Mesendoderm (in vitro differentiated cells): Measurements from ENCODE around the gene TAF12.
"Not testable (repeated sequence)": the region's sequence is repeated elsewhere in the genome, so short reads cannot be mapped to it uniquely, and the experiment has no call there.

ENCODE experiments used
- DNase-seq: peaks from one replicate; pipeline ENCODE4 v3.0.0; 2013
- H2AK5ac ChIP-seq: 2 replicates; pipeline ENCODE4 v1.6.1; 2013; ENCODE audit warnings: low read length, inconsistent platforms
- H2BK120ac ChIP-seq: 2 replicates; pipeline ENCODE4 v1.6.1; 2013; ENCODE audit warnings: low read depth, mild to moderate bottlenecking, low read length, moderate library complexity, mixed read lengths
- H2BK15ac ChIP-seq: replicated peaks from 2 replicates; pipeline ENCODE4 v1.6.1; 2013; ENCODE audit warnings: low read depth, mild to moderate bottlenecking, moderate library complexity
- H2BK5ac ChIP-seq: 2 replicates; pipeline ENCODE4 v1.6.1; 2013; ENCODE audit warnings: low read length, inconsistent platforms
- H3K18ac ChIP-seq: 2 replicates; pipeline ENCODE4 v1.6.1; 2013; ENCODE audit warnings: mild to moderate bottlenecking, low read length, mixed read lengths
- H3K23ac ChIP-seq: one replicate; pipeline ENCODE4 v1.6.1; 2013; ENCODE audit warnings: low read length
- H3K27ac ChIP-seq: 2 replicates; pipeline ENCODE4 v1.5.1; 2013; ENCODE audit warnings: low read depth, mild to moderate bottlenecking, inconsistent platforms, low read length, moderate library complexity
- H3K27me3 ChIP-seq: 2 replicates; pipeline ENCODE4 v1.6.1; 2013; ENCODE audit warnings: low read length, control low read depth, mild to moderate bottlenecking, inconsistent platforms; ENCODE audit not compliant: insufficient read depth, poor library complexity
- H3K36me3 ChIP-seq: 2 replicates; pipeline ENCODE4 v1.6.1; 2013; ENCODE audit warnings: low read length, inconsistent platforms; ENCODE audit not compliant: control insufficient read depth, insufficient read depth
- H3K4ac ChIP-seq: one replicate; pipeline ENCODE4 v1.6.1; 2013; ENCODE audit warnings: low read depth, mild to moderate bottlenecking, low read length, moderate library complexity
- H3K4me1 ChIP-seq: 2 replicates; pipeline ENCODE4 v1.6.1; 2013; ENCODE audit warnings: low read depth, low read length, inconsistent platforms; ENCODE audit not compliant: control insufficient read depth
- H3K4me2 ChIP-seq: 2 replicates; pipeline ENCODE4 v1.6.1; 2013; ENCODE audit warnings: low read length
- H3K4me3 ChIP-seq: 2 replicates; pipeline ENCODE4 v1.5.1; 2013; ENCODE audit warnings: mild to moderate bottlenecking, low read length
- H3K56ac ChIP-seq: one replicate; pipeline ENCODE4 v1.6.1; 2013; ENCODE audit warnings: low read length
- H3K79me1 ChIP-seq: 2 replicates; pipeline ENCODE4 v1.6.1; 2013; ENCODE audit warnings: low read length, inconsistent platforms
- H3K79me2 ChIP-seq: 2 replicates; pipeline ENCODE4 v1.6.1; 2013; ENCODE audit warnings: mild to moderate bottlenecking, low read length; ENCODE audit not compliant: control insufficient read depth, insufficient read depth
- H3K9ac ChIP-seq: 2 replicates; pipeline ENCODE4 v1.6.1; 2013; ENCODE audit warnings: low read length, inconsistent platforms
- H4K5ac ChIP-seq: one replicate; pipeline ENCODE4 v1.6.1; 2013; ENCODE audit warnings: low read length
- H4K8ac ChIP-seq: one replicate; pipeline ENCODE4 v1.6.1; 2013; ENCODE audit warnings: low read depth, mild to moderate bottlenecking, control low read depth, low read length, moderate library complexity
- WGBS: extraction: QIAGEN DNeasy Blood & Tissue Kit; methylation state at CpG from one replicate; pipeline ENCODE4 v1.1.7; 2013; ENCODE audit warnings: low lambda C conversion rate, missing lambda C conversion rate; ENCODE audit not compliant: insufficient coverage; ENCODE audit errors: extremely low coverage; 5-methylcytosine and 5-hydroxymethylcytosine counted together

The TAF12 gene

DNA sequence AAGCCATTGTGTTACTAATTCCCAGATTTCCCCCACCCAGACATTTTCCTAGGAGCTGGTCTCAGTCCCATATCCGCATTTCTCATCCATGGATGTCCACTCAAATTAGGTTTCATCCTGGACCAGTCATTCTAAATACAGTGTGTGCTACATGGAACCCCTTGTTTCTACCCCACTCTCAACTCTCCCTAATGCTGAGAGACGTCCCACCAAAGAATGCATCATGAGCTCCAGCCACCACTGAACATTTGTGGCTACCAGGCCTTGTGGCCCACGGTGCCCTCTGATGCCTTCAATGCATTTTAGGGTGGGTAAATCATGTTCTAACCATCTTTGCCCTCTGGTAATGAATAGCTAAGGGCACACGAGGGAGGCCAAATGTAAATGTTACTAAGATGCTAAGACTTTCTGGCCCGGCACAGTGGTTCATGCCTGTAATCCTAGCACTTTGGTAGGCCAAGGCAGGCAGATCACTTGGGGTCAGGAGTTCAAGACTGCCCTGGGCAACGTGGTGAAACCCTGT, 64.1 kb downstream of the TAF12 start:
- Histone ChIP-seq H4K8ac (no peak overlapping the region), H3K79me2 (peaks cover 24% of the 10 kb centered on the region), H3K4ac (no peak overlapping the region), H3K23ac (no peak overlapping the region), H3K4me1 (no peaks in the 10 kb centered on the region), H3K27ac (no peak overlapping the region), H2AK5ac (no peak overlapping the region), H2BK120ac (no peak overlapping the region), H3K4me3 (no peak overlapping the region), H3K79me1 (peaks cover 4% of the 10 kb centered on the region), H3K56ac (no peak overlapping the region), H3K27me3 (no peaks in the 10 kb centered on the region), H3K9ac (no peak overlapping the region), H3K18ac (no peak overlapping the region), H3K36me3 (peaks cover 15% of the 10 kb centered on the region), H4K5ac (no peak overlapping the region), H2BK5ac (no peak overlapping the region), H2BK15ac (no peak overlapping the region), H3K4me2 (no peak overlapping the region)
- DNase-seq: no peak
- WGBS: no CpG with 5 or more reads among the region's 6 CpGs

GRCh38 chr1:28577738-28578536, 64.9 kb downstream of the TAF12 start:
- H3K79me2 ChIP-seq: peaks cover 24% of the 10 kb centered on the region
- no peak overlapping the region for H3K18ac ChIP-seq
- no peak overlapping the region for H4K8ac ChIP-seq
- no peak for DNase-seq
- WGBS: no CpG with 5 or more reads among the region's 6 CpGs
- H3K27me3 ChIP-seq: no peaks in the 10 kb centered on the region
- no peak overlapping the region for H2BK120ac ChIP-seq
- no peak overlapping the region for H3K4me2 ChIP-seq
- H3K23ac ChIP-seq: no peak overlapping the region
- H2BK5ac ChIP-seq: no peak overlapping the region
- peaks cover 4% of the 10 kb centered on the region for H3K79me1 ChIP-seq
- no peak overlapping the region for H3K27ac ChIP-seq
- no peaks in the 10 kb centered on the region for H3K4me1 ChIP-seq
- no peak overlapping the region for H2BK15ac ChIP-seq
- peaks cover 15% of the 10 kb centered on the region for H3K36me3 ChIP-seq
- H2AK5ac ChIP-seq: no peak overlapping the region
- no peak overlapping the region for H4K5ac ChIP-seq
- no peak overlapping the region for H3K4ac ChIP-seq
- H3K9ac ChIP-seq: no peak overlapping the region
- no peak overlapping the region for H3K56ac ChIP-seq
- no peak overlapping the region for H3K4me3 ChIP-seq

DNA sequence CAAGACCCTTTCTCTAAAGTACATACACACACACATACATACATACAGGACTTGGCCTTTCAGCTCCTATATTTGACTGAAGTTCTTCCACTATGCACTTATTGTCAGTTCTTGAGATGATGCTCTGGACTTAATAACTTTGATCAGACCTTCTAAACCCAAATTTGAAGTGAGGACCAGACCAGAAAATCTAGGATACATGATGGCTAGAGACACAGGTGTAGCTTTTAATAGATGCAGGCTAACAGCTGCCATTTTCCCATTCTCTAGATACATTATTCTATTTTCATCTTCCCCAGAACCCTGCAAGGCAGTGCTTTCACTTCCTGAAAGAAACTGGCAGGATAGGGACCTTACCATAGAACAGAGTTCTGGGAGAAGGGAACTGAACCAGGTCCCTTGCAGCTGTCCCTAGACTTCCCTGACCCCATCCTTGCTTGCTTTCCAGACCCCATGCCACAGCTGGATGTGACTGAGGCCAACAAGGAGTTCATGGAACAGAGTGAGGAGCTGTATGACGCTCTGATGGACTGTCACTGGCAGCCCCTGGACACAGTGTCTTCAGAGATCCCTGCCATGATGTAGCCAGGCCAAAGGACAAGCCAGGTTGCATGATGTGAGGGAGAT, 65.7 kb downstream of the TAF12 start:
- no peak overlapping the region for H3K23ac ChIP-seq
- H3K4ac ChIP-seq: no peak overlapping the region
- H3K79me1 ChIP-seq: peaks cover 4% of the 10 kb centered on the region
- H2BK120ac ChIP-seq: no peak overlapping the region
- H3K18ac ChIP-seq: no peak overlapping the region
- H2BK15ac ChIP-seq: no peak overlapping the region
- peaks cover 15% of the 10 kb centered on the region for H3K36me3 ChIP-seq
- H3K4me3 ChIP-seq: no peak overlapping the region
- no peaks in the 10 kb centered on the region for H3K27me3 ChIP-seq
- no peak overlapping the region for H3K4me2 ChIP-seq
- no peaks in the 10 kb centered on the region for H3K4me1 ChIP-seq
- H3K79me2 ChIP-seq: peaks cover 24% of the 10 kb centered on the region
- H4K8ac ChIP-seq: no peak overlapping the region
- H2AK5ac ChIP-seq: no peak overlapping the region
- no peak overlapping the region for H3K27ac ChIP-seq
- H2BK5ac ChIP-seq: no peak overlapping the region
- no CpG with 5 or more reads among the region's 1 CpG for WGBS
- DNase-seq: no peak
- no peak overlapping the region for H3K56ac ChIP-seq
- no peak overlapping the region for H3K9ac ChIP-seq
- no peak overlapping the region for H4K5ac ChIP-seq

- Histone ChIP-seq H3K23ac (no peak overlapping the region), H2BK15ac (no peak overlapping the region), H3K27me3 (no peaks in the 10 kb centered on the region), H3K79me2 (no peaks in the 10 kb centered on the region), H3K4me2 (no peak overlapping the region), H4K5ac (no peak overlapping the region), H3K18ac (no peak overlapping the region), H3K4me1 (no peaks in the 10 kb centered on the region), H2BK120ac (no peak overlapping the region), H2AK5ac (no peak overlapping the region), H3K36me3 (peaks cover 7% of the 10 kb centered on the region), H2BK5ac (no peak overlapping the region), H3K4me3 (no peak overlapping the region), H3K9ac (no peak overlapping the region), H3K56ac (no peak overlapping the region), H3K4ac (no peak overlapping the region), H3K27ac (no peak overlapping the region), H4K8ac (no peak overlapping the region), H3K79me1 (no peaks in the 10 kb centered on the region)
- no CpG with 5 or more reads among the region's 11 CpGs for WGBS
- DNase-seq: no peak
These were observed 69.3 kb downstream of the TAF12 start for GRCh38 chr1:28573564-28573963.

- H3K27me3 ChIP-seq, H3K36me3 ChIP-seq, H3K9ac ChIP-seq, H2BK5ac ChIP-seq, H2BK15ac ChIP-seq, DNase-seq, H4K8ac ChIP-seq, H3K4me2 ChIP-seq, H3K79me2 ChIP-seq, H3K79me1 ChIP-seq, H2AK5ac ChIP-seq, H3K56ac ChIP-seq, H3K4me1 ChIP-seq, H3K23ac ChIP-seq, H2BK120ac ChIP-seq, H3K27ac ChIP-seq, H3K18ac ChIP-seq, H4K5ac ChIP-seq, H3K4ac ChIP-seq, H3K4me3 ChIP-seq: not testable (repeated sequence)
- WGBS: no CpG with 5 or more reads among the region's 12 CpGs
These were observed 70.0 kb downstream of the TAF12 start for GRCh38 chr1:28572891-28573290.
